ENCODE data around the gene BID.

BID gene

GRCh38 chr22:17732251-17732854, 41.9 kb downstream of the BID start:
- ATAC-seq: no peak

- no peak for ATAC-seq
Observed at GRCh38 chr22:17729561-17729960, 44.7 kb downstream of the BID start.

- no peak for ATAC-seq
Observed at GRCh38 chr22:17728786-17729185, 45.5 kb downstream of the BID start.

- ATAC-seq: no peak
Observed at GRCh38 chr22:17726928-17727897, 47.1 kb downstream of the BID start.

- no peak for ATAC-seq
Observed at GRCh38 chr22:17726006-17726927, 48.0 kb downstream of the BID start.

GRCh38 chr22:17725500-17725796, 48.8 kb downstream of the BID start:
- no peak for ATAC-seq

- ATAC-seq: no peak
Observed at GRCh38 chr22:17724678-17725499, 49.4 kb downstream of the BID start.

GRCh38 chr22:17724241-17724640, 50.0 kb downstream of the BID start:
- no peak for ATAC-seq

- ATAC-seq: no peak
Observed at GRCh38 chr22:17719911-17720310, 54.4 kb downstream of the BID start.

GRCh38 chr22:17717708-17718107, 56.6 kb downstream of the BID start:
- no peak for ATAC-seq

- ATAC-seq: no peak
Observed at GRCh38 chr22:17716529-17716928, 57.7 kb downstream of the BID start.

GRCh38 chr22:17712441-17712840, 61.8 kb downstream of the BID start:
- ATAC-seq: no peak

GRCh38 chr22:17710023-17710422, 64.2 kb downstream of the BID start:
- ATAC-seq: no peak

- no peak for ATAC-seq
Observed at GRCh38 chr22:17707526-17707925, 66.7 kb downstream of the BID start.

GRCh38 chr22:17706947-17707346, 67.3 kb downstream of the BID start:
- ATAC-seq: no peak

- peak; percentile 95 to 97 for ATAC-seq
Observed at GRCh38 chr22:17705951-17706900, 68.0 kb downstream of the BID start.

GRCh38 chr22:17705546-17705945, 68.7 kb downstream of the BID start:
- ATAC-seq: no peak

GRCh38 chr22:17703811-17704210, 70.5 kb downstream of the BID start:
- ATAC-seq: no peak

GRCh38 chr22:17700778-17701177, 73.5 kb downstream of the BID start:
- ATAC-seq: no peak

- no peak for ATAC-seq
Observed at GRCh38 chr22:17699696-17700340, 74.5 kb downstream of the BID start.

- no peak for ATAC-seq
Observed at GRCh38 chr22:17698948-17699347, 75.3 kb downstream of the BID start.
